Measurements from ENCODE around the gene GRID2. TPM values are rescaled to one million over a fixed set of nuclear protein-coding genes. Genes with fewer than 3 reads are reported as not detected.

The GRID2 gene
- total RNA-seq, 4 donors from 2014 or later = 0.16 TPM; not detected in 3

DNA sequence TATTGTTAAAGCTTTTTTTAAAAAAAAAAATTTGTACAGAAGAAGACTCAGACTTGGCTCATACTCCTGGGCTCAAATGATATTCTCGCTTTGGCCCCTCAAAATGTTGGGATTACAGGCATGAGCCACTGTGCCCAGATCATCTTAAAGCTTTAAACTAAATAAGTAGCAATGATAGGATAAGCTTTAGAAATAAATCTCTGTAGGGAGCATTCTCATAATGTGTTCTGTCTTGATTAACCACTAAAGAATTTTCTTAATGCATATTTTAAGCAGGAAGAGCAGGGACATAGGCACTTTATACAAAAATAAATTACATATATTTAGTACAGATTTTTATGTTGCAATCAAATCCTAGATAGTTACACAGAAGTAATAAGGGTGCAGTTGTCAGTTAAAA, 667.2 kb downstream of the GRID2 start:
- Histone ChIP-seq H3K4me3 (no peak overlapping the region), H3K4me1 (no peaks in the 10 kb centered on the region), H3K36me3 (no peaks in the 10 kb centered on the region), H3K27me3 (no peaks in the 10 kb centered on the region), H3K27ac (no peak overlapping the region), H3K9me3 (no peaks in the 10 kb centered on the region)
- TF ChIP-seq POLR2AphosphoS5 (IDR thresholded peaks at IDR 0.05) = no peak
- intact Hi-C loops (cut with DNase I; ENCODE audit: low total_unique reads) (no loop called here), in situ Hi-C loops (cut with MboI; ENCODE audit: low pct_ligation_motif_present in 1 of 4, low pct_unique_long_range_greater_than_20kb in 1 of 4, low sequenced_read_pairs in 3 of 4) (no loop called here)
- 70 to 97% methylated on average over 1 of the region's 1 CpG for WGBS, 2 donors (ENCODE audit: low coverage in 1 of 2)
- no peak for DNase-seq

DNA sequence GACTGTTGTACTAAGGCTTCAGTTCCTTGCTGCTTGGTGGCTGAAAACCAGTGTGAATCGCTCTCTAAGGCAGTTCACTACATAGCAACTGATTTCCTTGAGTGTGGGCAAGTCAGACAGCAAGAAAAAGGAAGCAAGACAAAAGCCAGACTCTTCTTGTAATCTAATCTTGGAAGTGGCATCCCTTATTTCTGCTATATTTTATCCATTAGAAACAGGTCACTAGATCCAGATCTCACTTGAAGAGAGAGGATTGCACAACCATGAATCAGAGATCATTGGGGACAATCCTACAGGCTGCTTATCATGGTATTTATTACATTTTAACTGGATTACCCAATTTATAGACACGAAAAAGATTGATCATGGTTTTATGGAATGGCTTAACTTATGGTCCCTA, 684.5 kb downstream of the GRID2 start:
- Histone ChIP-seq H3K4me3 (no peak overlapping the region), H3K9me3 (no peaks in the 10 kb centered on the region), H3K27me3 (no peaks in the 10 kb centered on the region), H3K36me3 (no peaks in the 10 kb centered on the region), H3K27ac (no peak overlapping the region), H3K4me1 (no peaks in the 10 kb centered on the region)
- in situ Hi-C loops (cut with MboI; ENCODE audit: low pct_ligation_motif_present in 1 of 4, low pct_unique_long_range_greater_than_20kb in 1 of 4, low sequenced_read_pairs in 3 of 4) = no loop called here
- 44 to 50% methylated on average over 1 to 2 of the region's 2 CpGs for WGBS, 2 donors (ENCODE audit: low coverage in 1 of 2)
- DNase-seq = no peak
- intact Hi-C loops (cut with DNase I; ENCODE audit: low total_unique reads) = no loop called here
- TF ChIP-seq EP300 (IDR thresholded peaks at IDR 0.05; ENCODE audit: low read depth) (no peak), POLR2AphosphoS5 (IDR thresholded peaks at IDR 0.05) (no peak)
- TF ChIP-seq, protein P1, sequence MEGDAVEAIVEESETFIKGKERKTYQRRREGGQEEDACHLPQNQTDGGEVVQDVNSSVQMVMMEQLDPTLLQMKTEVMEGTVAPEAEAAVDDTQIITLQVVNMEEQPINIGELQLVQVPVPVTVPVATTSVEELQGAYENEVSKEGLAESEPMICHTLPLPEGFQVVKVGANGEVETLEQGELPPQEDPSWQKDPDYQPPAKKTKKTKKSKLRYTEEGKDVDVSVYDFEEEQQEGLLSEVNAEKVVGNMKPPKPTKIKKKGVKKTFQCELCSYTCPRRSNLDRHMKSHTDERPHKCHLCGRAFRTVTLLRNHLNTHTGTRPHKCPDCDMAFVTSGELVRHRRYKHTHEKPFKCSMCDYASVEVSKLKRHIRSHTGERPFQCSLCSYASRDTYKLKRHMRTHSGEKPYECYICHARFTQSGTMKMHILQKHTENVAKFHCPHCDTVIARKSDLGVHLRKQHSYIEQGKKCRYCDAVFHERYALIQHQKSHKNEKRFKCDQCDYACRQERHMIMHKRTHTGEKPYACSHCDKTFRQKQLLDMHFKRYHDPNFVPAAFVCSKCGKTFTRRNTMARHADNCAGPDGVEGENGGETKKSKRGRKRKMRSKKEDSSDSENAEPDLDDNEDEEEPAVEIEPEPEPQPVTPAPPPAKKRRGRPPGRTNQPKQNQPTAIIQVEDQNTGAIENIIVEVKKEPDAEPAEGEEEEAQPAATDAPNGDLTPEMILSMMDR (IDR thresholded peaks at IDR 0.05) = no peak

DNA sequence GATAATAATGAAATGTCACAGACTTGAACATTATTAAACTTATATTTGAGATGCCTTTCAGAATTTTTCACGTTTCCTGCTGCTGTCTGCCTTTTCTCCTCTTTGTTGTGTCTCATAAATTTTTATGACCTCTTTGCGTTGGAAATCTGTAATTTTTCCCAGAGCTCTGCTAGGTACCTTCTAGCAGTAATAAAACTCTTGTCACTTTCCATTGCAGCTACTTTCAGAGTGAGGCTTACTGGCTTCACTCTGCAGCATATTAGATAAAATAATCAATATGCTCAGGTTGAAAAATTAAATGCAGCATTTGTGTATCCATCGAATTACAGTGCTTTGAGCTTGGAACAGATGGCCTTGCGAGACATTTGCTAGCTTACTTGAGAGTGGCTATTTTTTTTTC, 689.0 kb downstream of the GRID2 start:
- WGBS, 2 donors (ENCODE audit: low coverage in 1 of 2) = 31 to 32% methylated on average over 4 of the region's 4 CpGs
- H3K36me3 ChIP-seq = no peaks in the 10 kb centered on the region
- in situ Hi-C loops (cut with MboI; ENCODE audit: low pct_ligation_motif_present in 1 of 4, low pct_unique_long_range_greater_than_20kb in 1 of 4, low sequenced_read_pairs in 3 of 4) = no loop called here

DNA sequence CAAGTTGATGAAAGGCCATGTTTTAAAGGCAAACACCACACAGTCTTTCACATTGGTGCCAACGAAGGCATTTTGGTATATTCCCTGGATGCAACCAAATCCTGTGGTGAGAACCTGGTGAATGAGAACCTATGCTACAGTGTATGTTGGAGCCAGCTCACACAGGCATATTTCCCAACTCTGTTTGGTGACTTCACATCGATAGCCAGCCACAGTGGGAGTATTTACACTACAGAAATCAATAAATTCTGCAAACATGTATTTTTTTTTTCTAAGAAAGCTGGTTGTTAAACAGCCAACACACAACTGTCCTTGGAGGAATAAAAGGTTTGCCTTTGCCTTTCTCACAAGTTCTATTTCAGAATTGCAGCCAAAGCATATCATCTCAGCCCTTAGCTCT, 691.0 kb downstream of the GRID2 start:
- H3K4me1 ChIP-seq = no peaks in the 10 kb centered on the region
- H3K27me3 ChIP-seq = no peaks in the 10 kb centered on the region
- TF ChIP-seq, protein P1 (IDR thresholded peaks at IDR 0.05) = no peak
- TF ChIP-seq POLR2AphosphoS5 (IDR thresholded peaks at IDR 0.05) (no peak), POLR2A (IDR thresholded peaks at IDR 0.05) (no peak), EP300 (IDR thresholded peaks at IDR 0.05; ENCODE audit: low read depth) (no peak)
- no peak for DNase-seq
- no peak overlapping the region for H3K27ac ChIP-seq
- WGBS, 2 donors (ENCODE audit: low coverage in 1 of 2) = 64% methylated on average over 2 of the region's 2 CpGs; no CpG with 5 or more reads in 1 of the 2 donors
- H3K9me3 ChIP-seq = no peaks in the 10 kb centered on the region
- intact Hi-C loops (cut with DNase I; ENCODE audit: low total_unique reads) = loop anchor here (1.0 kb wide), 1 partner anchor 9 kb away; no protein-coding TSS in a partner anchor
- in situ Hi-C loops (cut with MboI; ENCODE audit: low pct_ligation_motif_present in 1 of 4, low pct_unique_long_range_greater_than_20kb in 1 of 4, low sequenced_read_pairs in 3 of 4) = no loop called here
- H3K36me3 ChIP-seq = no peaks in the 10 kb centered on the region
- no peak overlapping the region for H3K4me3 ChIP-seq

More for the DNA sequence above, 689.0 kb downstream of the GRID2 start:
- no peak for DNase-seq
- H3K27me3 ChIP-seq = no peaks in the 10 kb centered on the region
- H3K9me3 ChIP-seq = no peaks in the 10 kb centered on the region
- intact Hi-C loops (cut with DNase I; ENCODE audit: low total_unique reads) = no loop called here
- no peak for TF ChIP-seq POLR2A (IDR thresholded peaks at IDR 0.05)
- TF ChIP-seq, protein P1 (IDR thresholded peaks at IDR 0.05) = no peak
- TF ChIP-seq POLR2AphosphoS5 (IDR thresholded peaks at IDR 0.05) = no peak
- no peak for TF ChIP-seq EP300 (IDR thresholded peaks at IDR 0.05; ENCODE audit: low read depth)
- no peaks in the 10 kb centered on the region for H3K4me1 ChIP-seq
- H3K27ac ChIP-seq = no peak overlapping the region
- H3K4me3 ChIP-seq = no peak overlapping the region

DNA sequence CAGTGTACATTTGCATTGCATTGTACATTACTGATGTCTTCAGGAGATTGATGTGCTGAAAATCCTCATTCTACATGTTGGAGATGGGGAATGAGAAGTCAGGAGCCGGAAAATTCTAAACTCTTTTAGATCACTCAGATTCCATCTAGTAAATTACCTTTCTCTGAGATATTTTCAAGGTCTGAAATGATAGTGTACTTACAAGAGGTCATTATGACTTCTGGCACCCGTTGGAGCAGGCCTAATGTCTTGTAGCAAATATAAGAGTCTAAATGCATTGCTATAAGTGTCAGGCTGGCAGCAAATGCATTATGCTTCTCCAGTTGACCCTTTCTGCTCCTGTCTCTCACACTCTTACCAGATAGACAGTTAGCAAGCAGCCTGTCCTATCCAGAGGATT, 692.8 kb downstream of the GRID2 start:
- Histone ChIP-seq H3K4me1 (no peaks in the 10 kb centered on the region), H3K9me3 (no peaks in the 10 kb centered on the region), H3K27ac (no peak overlapping the region), H3K27me3 (no peaks in the 10 kb centered on the region), H3K36me3 (no peaks in the 10 kb centered on the region), H3K4me3 (no peak overlapping the region)
- in situ Hi-C loops (cut with MboI; ENCODE audit: low pct_ligation_motif_present in 1 of 4, low pct_unique_long_range_greater_than_20kb in 1 of 4, low sequenced_read_pairs in 3 of 4) = no loop called here
- intact Hi-C loops (cut with DNase I; ENCODE audit: low total_unique reads) = no loop called here
- 50 to 65% methylated on average over 1 to 2 of the region's 2 CpGs for WGBS, 2 donors (ENCODE audit: low coverage in 1 of 2)
- no peak for DNase-seq
- no peak for TF ChIP-seq EP300 (IDR thresholded peaks at IDR 0.05; ENCODE audit: low read depth)
- TF ChIP-seq, protein P1 (IDR thresholded peaks at IDR 0.05) = no peak

Measured in transverse colon (tissue), 4 donors.